Measurements from ENCODE around the gene CCDC97. TPM values are rescaled to one million over a fixed set of nuclear protein-coding genes. Genes with fewer than 3 reads are reported as not detected.

CCDC97 gene
- polyA plus RNA-seq, 1 of the 3 experiments (the other 2 are of a cell fraction) = 9.6 TPM

DNA sequence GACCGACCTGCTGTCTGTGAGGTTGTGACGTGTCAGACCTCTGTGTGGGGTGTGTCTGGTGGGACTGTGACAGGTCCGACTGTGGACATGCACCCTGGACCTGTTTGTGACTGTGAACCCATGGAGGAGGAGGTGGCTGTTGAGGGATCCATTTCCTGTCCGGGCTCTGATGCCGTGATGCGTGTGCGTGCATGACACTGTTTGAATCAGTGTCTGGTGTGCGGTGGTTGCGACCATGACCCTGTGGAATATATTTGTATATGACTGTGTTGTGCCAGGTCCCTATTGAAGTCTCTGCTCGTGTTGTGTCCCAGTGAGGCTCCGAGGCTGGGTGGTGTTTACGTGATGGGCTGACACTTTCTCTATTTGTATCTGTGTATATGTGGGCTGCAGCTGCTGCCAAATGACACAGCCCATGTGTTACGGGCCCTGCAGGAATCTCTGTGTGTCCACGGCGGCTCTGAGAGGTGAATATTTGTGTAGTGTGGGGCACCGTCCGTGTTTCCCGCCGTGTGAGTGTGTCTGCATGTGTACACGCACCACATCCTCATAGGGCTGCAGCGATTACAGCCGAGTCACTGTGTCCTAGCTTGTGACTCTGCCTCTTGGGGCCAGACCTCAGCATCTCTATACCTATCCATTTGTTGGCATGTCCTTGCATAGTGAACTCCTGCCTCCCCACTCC, 18.3 kb downstream of the CCDC97 start:
- H3K27me3 ChIP-seq (ENCODE audit: insufficient read depth) = no peaks in the 10 kb centered on the region
- H3F3A ChIP-seq (replicated peaks; ENCODE audit: insufficient read depth) = peaks cover 74% of the 10 kb centered on the region
- H3K36me3 ChIP-seq (replicated peaks in 1 of 2; ENCODE audit: control insufficient read depth in 1 of 2, insufficient read depth in 2 of 2, low read length in 1 of 2) = peaks cover 6 to 24% of the 10 kb centered on the region in 2 experiments
- H3K9me2 ChIP-seq = no peaks in the 10 kb centered on the region
- ChIA-PET POLR2A (no interaction called here), CTCF (interaction anchor here (0.7 to 1.4 kb wide), 3 partner anchors 20 to 700 kb away, joined by 3 to 5 read pairs (median 5); no protein-coding TSS in a partner anchor)
- peaks cover 56% of the 10 kb centered on the region for H3K79me2 ChIP-seq (ENCODE audit: insufficient read depth)
- H3K4me3 ChIP-seq (ENCODE audit: low read depth in 2 of 2, low read length in 1 of 2) = no peak overlapping the region
- WGBS (ENCODE audit: low lambda C conversion rate) = 89% methylated on average over 14 of the region's 22 CpGs
- H3K4me2 ChIP-seq = peak overlapping the region; percentile 82; the same call in 1 of the 2 replicates
- H3K9ac ChIP-seq = no peak overlapping the region
- H3K4me1 ChIP-seq (ENCODE audit: control insufficient read depth in 1 of 2, insufficient read depth in 2 of 2, low read depth in 1 of 2, low read length in 1 of 2) = peaks cover 32 to 39% of the 10 kb centered on the region in 2 experiments
- H4K20me1 ChIP-seq (ENCODE audit: insufficient read depth) = peaks cover 8% of the 10 kb centered on the region
- TF ChIP-seq EP300 (IDR thresholded peaks at IDR 0.05; ENCODE audit: borderline replicate concordance in 1 of 2, low read depth in 1 of 2, low read length in 1 of 2) = no peak
- TF ChIP-seq RXRA (IDR thresholded peaks at IDR 0.05; ENCODE audit: borderline replicate concordance, low read depth) = no peak
- TF ChIP-seq CTCF (IDR thresholded peaks at IDR 0.05) = no peak
- TF ChIP-seq SMC3 (IDR thresholded peaks at IDR 0.05; ENCODE audit: low read depth, low read length) = no peak
- no peak for TF ChIP-seq YY1 (IDR thresholded peaks at IDR 0.05; ENCODE audit: low read depth)
- TF ChIP-seq NRF1 (IDR thresholded peaks at IDR 0.05; ENCODE audit: low read depth, low read length) = no peak
- no peak for TF ChIP-seq CHD2 (IDR thresholded peaks at IDR 0.05; ENCODE audit: low read length, partially characterized antibody)
- TF ChIP-seq, protein P1, sequence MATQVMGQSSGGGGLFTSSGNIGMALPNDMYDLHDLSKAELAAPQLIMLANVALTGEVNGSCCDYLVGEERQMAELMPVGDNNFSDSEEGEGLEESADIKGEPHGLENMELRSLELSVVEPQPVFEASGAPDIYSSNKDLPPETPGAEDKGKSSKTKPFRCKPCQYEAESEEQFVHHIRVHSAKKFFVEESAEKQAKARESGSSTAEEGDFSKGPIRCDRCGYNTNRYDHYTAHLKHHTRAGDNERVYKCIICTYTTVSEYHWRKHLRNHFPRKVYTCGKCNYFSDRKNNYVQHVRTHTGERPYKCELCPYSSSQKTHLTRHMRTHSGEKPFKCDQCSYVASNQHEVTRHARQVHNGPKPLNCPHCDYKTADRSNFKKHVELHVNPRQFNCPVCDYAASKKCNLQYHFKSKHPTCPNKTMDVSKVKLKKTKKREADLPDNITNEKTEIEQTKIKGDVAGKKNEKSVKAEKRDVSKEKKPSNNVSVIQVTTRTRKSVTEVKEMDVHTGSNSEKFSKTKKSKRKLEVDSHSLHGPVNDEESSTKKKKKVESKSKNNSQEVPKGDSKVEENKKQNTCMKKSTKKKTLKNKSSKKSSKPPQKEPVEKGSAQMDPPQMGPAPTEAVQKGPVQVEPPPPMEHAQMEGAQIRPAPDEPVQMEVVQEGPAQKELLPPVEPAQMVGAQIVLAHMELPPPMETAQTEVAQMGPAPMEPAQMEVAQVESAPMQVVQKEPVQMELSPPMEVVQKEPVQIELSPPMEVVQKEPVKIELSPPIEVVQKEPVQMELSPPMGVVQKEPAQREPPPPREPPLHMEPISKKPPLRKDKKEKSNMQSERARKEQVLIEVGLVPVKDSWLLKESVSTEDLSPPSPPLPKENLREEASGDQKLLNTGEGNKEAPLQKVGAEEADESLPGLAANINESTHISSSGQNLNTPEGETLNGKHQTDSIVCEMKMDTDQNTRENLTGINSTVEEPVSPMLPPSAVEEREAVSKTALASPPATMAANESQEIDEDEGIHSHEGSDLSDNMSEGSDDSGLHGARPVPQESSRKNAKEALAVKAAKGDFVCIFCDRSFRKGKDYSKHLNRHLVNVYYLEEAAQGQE (IDR thresholded peaks at IDR 0.05; ENCODE audit: low read depth, low read length) = no peak
- no peak for TF ChIP-seq RCOR1 (IDR thresholded peaks at IDR 0.05; ENCODE audit: low read length)
- no peak overlapping the region for H2AFZ ChIP-seq (ENCODE audit: low read depth)
- DNase-seq = no peak
- no peaks in the 10 kb centered on the region for H3K9me3 ChIP-seq
- H3K27ac ChIP-seq (ENCODE audit: low read depth in 2 of 2, low read length in 1 of 2) = peak overlapping the region in 1 of 2 experiments; percentile 100; a peak in 1 of 4 replicates

DNA sequence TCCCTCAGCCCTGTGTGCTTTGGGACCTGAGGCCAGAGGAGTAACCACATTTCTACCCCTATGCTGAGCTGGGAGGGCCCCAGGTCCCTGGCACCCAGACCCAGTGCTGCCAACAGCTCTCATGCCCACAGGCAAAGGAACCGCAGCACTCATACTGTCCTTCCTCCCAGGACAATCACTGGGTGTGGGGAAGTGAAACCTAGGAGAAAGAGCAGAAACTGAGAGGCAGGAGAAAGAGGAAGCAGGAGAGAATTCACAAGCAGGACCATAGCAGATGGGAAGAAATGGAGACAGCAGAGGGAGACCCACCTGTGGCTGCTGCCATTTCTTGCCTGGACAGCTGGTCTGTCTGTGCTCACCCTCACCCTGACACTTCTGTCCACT, 18.9 kb downstream of the CCDC97 start:
- Histone ChIP-seq H3K4me2 (no peak overlapping the region), H3K27ac (ENCODE audit: low read depth in 2 of 2, low read length in 1 of 2) (peak overlapping the region in 1 of 2 experiments; percentile 100; a peak in 2 of 4 replicates)
- CTCF ChIA-PET = interaction anchor here (0.7 to 1.4 kb wide), 3 partner anchors 21 to 700 kb away, joined by 3 to 5 read pairs (median 5); no protein-coding TSS in a partner anchor

More for the DNA sequence above, 18.9 kb downstream of the CCDC97 start:
- Histone ChIP-seq H3K36me3 (replicated peaks in 1 of 2; ENCODE audit: control insufficient read depth in 1 of 2, insufficient read depth in 2 of 2, low read length in 1 of 2) (peaks cover 6 to 30% of the 10 kb centered on the region in 2 experiments), H3K4me1 (ENCODE audit: control insufficient read depth in 1 of 2, insufficient read depth in 2 of 2, low read depth in 1 of 2, low read length in 1 of 2) (peaks cover 27 to 36% of the 10 kb centered on the region in 2 experiments), H3K9me3 (no peaks in the 10 kb centered on the region), H4K20me1 (ENCODE audit: insufficient read depth) (peaks cover 13% of the 10 kb centered on the region), H3K9me2 (no peaks in the 10 kb centered on the region), H3K79me2 (ENCODE audit: insufficient read depth) (peaks cover 62% of the 10 kb centered on the region), H2AFZ (ENCODE audit: low read depth) (no peak overlapping the region), H3K4me3 (ENCODE audit: low read depth in 2 of 2, low read length in 1 of 2) (no peak overlapping the region), H3F3A (replicated peaks; ENCODE audit: insufficient read depth) (peaks cover 73% of the 10 kb centered on the region), H3K27me3 (ENCODE audit: insufficient read depth) (no peaks in the 10 kb centered on the region), H3K9ac (no peak overlapping the region)
- no peak for TF ChIP-seq ZBTB33 (IDR thresholded peaks at IDR 0.05; ENCODE audit: borderline replicate concordance, low read depth)
- no peak for TF ChIP-seq RCOR1 (IDR thresholded peaks at IDR 0.05; ENCODE audit: low read length)
- no peak for TF ChIP-seq TEAD4 (IDR thresholded peaks at IDR 0.05; ENCODE audit: borderline replicate concordance, insufficient read depth)
- no peak for TF ChIP-seq YY1 (IDR thresholded peaks at IDR 0.05; ENCODE audit: low read depth)
- POLR2A ChIA-PET = no interaction called here
- WGBS (ENCODE audit: low lambda C conversion rate) = 92% methylated on average over 1 of the region's 1 CpG
- DNase-seq = no peak

Measured in SK-N-SH (cell line).